Muscle of arm (tissue), 14 donors: ENCODE results near the gene TASOR. TPM values are rescaled to one million over a fixed set of nuclear protein-coding genes. Genes with fewer than 3 reads are reported as not detected.
"Not testable (repeated sequence)": the region's sequence is repeated elsewhere in the genome, so short reads cannot be mapped to it uniquely, and the experiment has no call there.

ENCODE experiments used
- DNase-seq: peaks from one replicate; pipeline ENCODE4 v3.0.0-alpha.2; 2013
- long read RNA-seq, 11 donors: transcript quantifications; one replicate each; lab custom pipeline, GENCODE V29; 2026
- polyA plus RNA-seq, 12 donors: library from polyadenylated mRNA; unstranded; fragments of 120-200 nt; gene quantifications; one replicate each; pipeline ENCODE4 v1.2.1, GENCODE V29; 2013; ENCODE audit not compliant: insufficient read length in 12 of 12

TASOR gene, protein sequence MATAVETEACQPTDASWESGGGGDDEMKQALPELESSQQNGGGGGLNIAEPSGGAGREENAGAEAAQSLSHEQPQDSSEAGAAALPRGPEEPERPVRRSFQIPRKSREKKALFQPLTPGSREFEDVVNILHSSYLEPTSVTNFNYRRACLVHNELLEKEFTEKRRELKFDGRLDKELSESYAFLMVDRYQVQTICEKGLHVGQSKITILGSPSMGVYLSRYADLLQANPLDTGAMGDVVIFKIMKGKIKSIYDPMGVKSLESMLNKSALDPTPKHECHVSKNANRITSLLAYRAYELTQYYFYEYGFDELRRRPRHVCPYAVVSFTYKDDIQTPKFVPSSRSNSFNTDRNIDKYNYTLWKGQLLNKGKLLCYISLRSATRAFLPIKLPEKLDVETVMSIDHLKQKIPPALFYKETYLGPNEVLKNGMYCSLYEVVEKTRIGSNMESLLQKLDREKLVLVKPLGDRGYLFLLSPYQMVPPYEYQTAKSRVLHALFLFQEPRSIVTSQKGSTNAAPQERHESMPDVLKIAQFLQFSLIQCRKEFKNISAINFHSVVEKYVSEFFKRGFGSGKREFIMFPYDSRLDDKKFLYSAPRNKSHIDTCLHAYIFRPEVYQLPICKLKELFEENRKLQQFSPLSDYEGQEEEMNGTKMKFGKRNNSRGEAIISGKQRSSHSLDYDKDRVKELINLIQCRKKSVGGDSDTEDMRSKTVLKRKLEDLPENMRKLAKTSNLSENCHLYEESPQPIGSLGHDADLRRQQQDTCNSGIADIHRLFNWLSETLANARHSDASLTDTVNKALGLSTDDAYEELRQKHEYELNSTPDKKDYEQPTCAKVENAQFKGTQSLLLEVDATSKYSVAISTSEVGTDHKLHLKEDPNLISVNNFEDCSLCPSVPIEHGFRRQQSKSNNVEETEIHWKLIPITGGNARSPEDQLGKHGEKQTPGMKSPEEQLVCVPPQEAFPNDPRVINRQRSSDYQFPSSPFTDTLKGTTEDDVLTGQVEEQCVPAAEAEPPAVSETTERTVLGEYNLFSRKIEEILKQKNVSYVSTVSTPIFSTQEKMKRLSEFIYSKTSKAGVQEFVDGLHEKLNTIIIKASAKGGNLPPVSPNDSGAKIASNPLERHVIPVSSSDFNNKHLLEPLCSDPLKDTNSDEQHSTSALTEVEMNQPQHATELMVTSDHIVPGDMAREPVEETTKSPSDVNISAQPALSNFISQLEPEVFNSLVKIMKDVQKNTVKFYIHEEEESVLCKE (N-terminal part only)
- polyA plus RNA-seq = 10 to 100 TPM in 11 of 12 donors, not detected in 1; 36.4 to 56.8 (median 42.8) TPM
- long read RNA-seq, donor 1 = 0 reads
- long read RNA-seq, donor 2, full-length matches to known transcripts = 1 of 1 reads
- long read RNA-seq, donor 2, partial matches to known transcripts = 0 of 1 reads
- long read RNA-seq, donor 2, other reads (novel, unspliced or antisense) = 0 of 1 reads
- long read RNA-seq, donor 3 = 0 reads
- long read RNA-seq, donor 4 = 0 reads
- long read RNA-seq, donor 5, full-length matches to known transcripts = 1 of 1 reads
- long read RNA-seq, donor 5, partial matches to known transcripts = 0 of 1 reads
- long read RNA-seq, donor 5, other reads (novel, unspliced or antisense) = 0 of 1 reads
- long read RNA-seq, donor 6 = 0 reads
- long read RNA-seq, donor 7 = 0 reads
- long read RNA-seq, donor 8, partial matches to known transcripts = 6 of 6 reads
- long read RNA-seq, donor 8, other reads (novel, unspliced or antisense) = 0 of 6 reads
- long read RNA-seq, donor 9 = 0 reads
- long read RNA-seq, donor 10, full-length matches to known transcripts = 1 of 1 reads
- long read RNA-seq, donor 10, partial matches to known transcripts = 0 of 1 reads
- long read RNA-seq, donor 10, other reads (novel, unspliced or antisense) = 0 of 1 reads
- long read RNA-seq, donor 11 = 0 reads

DNA sequence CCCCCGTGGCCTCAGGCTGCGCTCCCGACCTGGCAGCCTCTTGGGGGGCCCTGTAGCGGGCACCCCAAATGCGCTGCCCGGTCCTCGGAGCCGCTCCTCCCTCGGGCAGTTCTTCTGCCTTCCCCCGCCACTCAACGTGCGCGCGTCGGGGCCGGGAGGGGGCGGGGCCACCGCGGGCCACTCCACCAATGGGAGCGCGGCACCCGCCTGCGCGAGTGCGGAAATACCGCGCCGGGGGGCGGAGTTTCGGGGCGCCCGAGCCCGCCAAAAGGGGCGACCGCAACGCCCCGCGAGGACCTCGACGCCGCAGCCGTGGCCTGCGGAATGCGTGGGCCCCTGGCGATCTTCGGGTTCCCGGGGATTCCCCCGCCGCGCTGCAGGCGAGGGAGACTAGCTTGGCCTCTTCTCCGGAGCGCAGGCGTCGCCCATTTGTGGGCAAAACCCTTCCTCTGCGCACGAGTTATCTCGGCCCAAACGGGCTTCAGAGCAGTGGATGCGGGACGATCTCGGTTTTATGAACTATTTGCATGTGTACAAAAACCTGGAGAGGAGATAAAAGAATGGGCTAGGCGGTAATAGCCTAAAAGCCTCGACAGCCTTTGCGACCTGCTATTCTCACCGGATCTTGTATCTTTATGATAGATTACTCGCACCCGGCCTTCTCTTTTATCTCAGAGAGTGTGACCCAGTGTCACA, at the start of gene TASOR:
Gene TASOR, minus strand, starts transcription at position 144 of the 696 bp plus-strand sequence. CDS start 259 bp downstream, outside the sequence.
- peak; percentile 78 for DNase-seq

DNA sequence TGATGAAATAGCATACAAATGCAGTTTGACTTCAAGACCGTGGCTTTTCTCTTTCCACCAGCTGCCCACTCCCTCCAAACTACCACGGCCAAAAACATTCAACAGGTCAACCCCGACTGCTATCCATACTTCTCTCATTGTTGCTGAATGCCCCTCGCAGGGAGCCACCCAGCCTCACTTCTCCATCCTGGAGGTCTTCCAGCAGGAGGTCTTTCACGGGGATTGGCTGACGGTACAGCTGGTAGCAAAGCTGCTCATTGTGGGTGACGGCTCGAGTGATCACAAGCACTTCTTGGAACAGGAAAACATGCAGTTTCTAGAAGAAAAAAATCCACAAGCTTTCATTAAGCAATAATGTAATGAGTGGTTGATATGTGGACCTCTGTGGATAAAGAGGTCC, 49.0 kb upstream of the TASOR start:
- no peak for DNase-seq

DNA sequence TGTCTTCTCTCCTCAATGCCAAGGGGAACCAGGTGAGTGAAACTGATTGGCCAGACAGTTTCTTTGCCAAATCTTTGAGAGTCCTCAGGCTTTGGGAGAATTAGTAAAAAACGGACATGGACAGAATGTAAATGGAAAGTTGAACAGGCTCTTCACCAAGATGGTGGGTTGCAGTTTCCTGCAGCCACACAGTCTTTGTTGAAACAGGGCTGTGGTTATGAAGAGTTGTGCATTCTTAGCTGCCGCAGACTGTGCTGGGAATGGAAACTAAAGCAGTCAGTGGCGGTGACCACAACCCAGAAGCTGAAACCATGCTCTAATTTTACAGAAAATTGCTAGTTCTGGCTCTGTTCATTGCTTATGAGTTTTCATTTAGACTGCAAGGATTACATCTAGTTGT, 42.1 kb upstream of the TASOR start:
- no peak for DNase-seq

DNA sequence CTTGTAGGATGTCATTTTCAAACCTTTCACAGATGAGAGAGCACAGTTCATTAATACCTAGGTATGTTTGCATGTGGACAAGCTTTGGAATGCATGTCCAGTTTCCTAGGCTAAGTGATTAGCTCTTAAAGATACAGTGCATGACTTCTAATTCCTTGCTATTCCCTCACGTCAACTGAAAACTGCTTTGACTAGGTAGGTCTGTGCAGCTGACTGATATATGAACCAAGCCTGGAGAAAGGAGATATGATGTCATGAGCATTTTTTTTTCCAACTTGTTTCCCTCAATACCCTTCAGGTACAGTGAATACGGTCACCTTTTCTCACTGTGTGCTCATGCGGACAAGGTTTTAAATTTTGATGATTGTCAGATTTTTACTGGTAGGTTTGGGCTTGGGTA, 41.6 kb upstream of the TASOR start:
- DNase-seq = no peak

DNA sequence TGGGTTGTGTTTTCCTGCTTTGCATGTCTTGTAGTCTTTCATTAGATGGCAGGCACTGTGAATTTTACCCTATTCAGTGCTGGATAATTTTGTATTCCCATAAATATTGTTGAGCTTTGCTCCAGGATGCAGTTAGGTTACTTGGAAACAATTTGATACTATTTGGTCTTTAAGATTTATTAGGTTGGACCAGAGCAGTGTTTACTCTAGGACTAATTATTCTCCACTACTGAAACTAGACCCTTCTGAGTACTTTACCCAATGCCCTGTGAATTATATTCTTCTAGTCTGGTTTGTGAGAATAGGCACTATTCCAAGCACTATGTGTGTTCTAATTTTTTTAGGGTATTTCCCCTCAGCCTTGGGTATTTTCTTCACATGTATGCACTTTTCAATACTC, 37.8 kb upstream of the TASOR start:
- DNase-seq = no peak

DNA sequence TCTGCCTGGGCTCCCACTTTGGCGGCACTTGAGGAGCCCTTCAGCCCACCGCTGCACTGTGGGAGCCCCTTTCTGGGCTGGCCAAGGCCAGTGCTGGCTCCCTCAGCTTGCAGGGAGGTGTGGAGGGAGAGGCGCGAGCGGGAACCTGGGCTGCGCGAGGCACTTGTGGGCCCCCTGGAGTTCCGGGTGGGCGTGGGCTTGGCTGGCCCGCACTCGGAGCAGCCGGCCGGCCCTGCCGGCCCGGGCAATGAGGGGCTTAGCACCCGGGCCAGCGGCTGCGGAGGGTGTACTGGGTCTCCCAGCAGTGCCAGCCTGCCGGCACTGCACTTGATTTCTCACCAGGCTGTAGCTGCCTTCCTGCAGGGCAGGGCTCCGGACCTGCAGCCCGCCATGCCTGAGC, 35.7 kb upstream of the TASOR start:
- not testable (repeated sequence) for DNase-seq

DNA sequence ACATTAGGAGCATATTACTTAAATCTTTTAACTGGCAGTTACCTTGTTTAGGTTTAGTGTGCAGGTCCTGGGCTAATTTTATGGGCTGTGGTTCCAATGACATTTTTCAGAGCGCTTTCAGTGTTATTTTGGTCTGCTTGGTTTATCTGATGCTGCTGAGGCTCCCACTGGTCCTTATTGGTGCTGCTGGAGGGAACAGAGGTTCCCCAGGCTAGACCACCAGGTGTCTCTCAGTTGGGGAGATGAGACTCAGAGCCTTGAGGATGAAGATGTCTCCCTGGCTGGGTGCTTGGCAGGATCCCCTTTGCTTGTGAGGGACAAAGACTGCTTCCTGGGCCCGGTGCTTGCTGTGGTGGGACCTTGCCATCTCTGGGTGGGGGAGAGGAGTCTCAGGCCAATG, 28.3 kb upstream of the TASOR start:
- no peak for DNase-seq

DNA sequence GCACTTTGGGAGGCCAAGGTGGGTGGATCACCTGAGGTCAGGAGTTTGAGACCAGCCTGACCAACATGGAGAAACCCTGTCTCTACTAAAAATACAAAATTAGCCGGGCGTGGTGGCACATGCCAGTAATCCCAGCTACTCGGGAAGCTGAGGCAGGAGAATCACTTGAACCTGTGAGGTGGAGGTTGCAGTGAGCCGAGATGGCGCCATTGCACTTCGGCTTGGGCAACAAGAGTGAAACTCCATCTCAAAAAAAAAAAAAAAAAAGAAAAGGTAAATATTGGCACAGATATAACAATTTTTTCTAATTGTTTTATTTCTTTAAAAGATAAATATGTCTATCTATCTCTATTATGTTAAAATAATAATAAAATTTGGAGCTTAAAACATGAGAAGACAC, 24.3 kb upstream of the TASOR start:
- not testable (repeated sequence) for DNase-seq

DNA sequence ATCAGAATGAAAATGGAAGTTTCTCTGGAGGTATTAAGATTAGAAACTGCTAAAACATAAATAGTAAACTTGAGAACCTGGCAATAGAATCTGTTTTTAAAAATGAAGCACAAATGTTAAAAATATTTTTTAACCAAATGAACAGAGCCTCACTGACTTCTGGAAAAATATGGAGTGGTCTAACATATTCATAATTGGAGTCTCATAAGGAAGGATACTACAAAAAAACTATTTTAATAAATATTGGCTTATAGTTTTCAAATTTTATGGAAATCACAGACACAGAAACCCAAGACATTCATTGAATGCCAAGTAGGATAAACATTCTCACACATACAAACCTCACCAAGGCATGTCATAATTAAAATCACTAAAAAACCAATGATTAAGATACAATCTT, 23.6 kb upstream of the TASOR start:
- DNase-seq = no peak

DNA sequence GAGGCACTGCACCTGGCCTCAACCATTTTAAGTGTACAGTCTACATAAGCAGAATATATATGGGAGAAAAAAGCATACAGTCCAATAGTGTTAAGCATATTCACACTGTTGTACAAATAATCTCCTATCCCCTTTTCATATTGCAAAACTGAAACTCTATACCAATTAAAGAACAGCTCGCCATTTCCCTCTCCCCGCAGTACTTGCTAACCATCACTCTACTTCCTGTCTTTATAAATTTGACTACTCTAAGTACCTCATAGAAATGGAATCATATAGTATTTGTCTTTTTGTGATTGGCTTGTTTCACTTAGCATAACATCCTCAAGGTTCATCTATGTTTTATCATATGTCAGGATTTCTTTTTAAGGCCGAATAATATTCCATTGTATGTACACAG, 21.6 kb upstream of the TASOR start:
- DNase-seq = no peak

DNA sequence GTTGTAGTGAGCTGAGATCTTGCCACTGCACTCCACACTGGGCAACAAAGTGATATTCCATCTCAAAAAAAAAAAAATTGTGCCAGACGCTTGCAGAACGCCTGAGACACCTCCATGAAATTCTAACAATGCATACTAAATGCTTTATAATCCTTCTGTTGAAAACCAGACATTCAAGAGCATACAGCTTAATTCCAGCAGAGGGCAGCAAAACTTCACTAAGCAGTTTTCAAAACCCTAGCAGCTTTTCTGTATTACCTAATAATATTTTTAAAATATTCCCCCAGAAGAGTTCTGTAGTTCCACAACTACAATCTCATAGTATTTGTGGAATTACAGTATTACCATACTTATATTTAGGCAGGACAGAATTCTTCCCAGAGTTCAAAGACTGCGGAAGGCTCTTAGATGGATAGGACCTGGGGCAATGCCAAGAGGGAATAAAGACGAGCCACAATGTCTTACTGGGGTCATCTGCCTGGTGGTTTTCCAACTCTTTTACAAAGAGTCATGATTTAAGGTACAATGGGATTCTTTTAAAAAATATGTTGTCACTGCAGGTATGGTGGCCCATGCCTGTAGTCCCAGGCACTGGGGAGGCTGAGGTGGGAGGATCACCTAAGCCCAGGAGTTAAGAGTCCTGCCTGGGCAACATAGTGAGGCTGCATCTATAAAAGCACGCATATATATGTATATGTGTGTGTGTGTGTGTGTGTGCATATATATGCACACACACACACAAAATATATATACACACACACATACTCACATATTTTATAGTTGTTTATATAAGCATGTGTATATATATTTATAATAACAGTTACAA, 19.6 kb upstream of the TASOR start:
- peak; percentile 82 for DNase-seq

DNA sequence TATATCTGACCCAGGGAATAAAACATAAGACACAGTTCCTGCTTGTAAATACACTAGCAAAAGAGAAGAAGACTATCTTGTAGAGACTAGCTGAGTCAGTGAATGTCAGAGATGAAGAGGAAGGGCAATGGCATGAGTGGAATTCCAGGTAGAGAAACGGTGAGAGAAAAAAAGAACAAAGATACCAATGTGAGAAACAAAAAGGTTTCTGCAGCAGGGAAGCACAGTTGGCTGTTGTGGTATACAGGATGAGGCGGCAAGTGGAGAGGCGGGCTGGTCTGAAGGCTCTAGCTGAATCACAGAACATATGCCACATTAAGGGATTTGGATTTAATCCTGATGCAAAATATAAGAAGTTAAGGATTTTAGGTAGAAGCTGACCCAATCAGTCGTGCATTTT, 17.1 kb upstream of the TASOR start:
- DNase-seq = no peak

DNA sequence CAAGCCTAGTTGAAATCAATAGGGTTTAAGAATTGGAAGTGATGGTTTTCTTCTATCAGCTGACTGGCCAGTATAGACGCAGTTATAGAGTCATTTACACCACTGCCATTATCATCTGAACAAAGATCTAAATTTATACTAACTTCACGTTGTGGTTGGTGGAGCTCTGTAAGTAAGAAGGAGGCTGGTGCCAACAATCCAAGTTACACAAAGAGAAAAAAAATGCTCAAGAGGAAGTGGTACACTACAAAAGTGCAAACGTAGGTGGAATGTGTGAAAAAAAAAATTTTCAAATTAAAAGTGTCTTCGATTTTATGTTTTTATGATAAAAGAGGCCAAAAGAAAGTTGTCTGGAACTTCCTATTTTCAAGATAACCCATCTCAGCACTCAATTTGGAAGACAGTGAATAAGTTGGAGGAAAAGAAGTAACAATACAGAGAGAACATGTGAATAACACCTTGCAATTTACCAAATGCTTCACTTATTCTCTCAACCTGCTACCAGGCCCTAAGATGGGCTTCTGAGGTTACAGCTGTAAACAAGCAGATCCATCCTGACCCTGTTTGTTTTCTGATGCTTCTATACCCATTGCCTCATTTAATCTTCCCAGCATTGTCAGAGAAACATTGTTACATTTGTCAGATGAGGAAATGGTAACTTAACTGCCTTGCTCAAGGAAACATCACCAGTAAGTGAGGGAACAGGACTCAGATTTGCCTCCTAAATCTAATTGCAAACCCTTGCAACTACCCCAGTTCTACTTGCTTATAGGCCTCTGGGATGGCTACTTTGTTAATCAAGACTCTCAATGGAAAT, 12.0 kb upstream of the TASOR start:
- no peak for DNase-seq

DNA sequence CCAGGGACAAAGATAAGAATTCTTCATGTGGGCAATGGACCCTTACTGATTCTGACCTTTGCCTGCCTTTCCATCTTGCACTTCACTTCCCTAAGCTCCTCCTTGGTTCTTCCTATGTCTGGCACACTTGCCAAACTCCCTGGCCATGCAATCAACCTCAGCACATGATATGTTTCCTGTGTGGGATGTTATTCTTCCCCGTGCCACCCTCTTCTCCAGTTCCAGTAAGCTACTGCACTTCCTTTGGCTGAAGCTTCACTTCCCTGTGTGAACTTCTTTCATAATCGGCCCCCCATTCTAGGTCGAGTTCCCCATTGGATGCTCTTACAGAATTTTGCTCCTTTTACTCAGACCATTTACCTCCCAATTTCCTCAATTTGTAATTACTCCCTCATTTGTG, 10.7 kb upstream of the TASOR start:
- no peak for DNase-seq

DNA sequence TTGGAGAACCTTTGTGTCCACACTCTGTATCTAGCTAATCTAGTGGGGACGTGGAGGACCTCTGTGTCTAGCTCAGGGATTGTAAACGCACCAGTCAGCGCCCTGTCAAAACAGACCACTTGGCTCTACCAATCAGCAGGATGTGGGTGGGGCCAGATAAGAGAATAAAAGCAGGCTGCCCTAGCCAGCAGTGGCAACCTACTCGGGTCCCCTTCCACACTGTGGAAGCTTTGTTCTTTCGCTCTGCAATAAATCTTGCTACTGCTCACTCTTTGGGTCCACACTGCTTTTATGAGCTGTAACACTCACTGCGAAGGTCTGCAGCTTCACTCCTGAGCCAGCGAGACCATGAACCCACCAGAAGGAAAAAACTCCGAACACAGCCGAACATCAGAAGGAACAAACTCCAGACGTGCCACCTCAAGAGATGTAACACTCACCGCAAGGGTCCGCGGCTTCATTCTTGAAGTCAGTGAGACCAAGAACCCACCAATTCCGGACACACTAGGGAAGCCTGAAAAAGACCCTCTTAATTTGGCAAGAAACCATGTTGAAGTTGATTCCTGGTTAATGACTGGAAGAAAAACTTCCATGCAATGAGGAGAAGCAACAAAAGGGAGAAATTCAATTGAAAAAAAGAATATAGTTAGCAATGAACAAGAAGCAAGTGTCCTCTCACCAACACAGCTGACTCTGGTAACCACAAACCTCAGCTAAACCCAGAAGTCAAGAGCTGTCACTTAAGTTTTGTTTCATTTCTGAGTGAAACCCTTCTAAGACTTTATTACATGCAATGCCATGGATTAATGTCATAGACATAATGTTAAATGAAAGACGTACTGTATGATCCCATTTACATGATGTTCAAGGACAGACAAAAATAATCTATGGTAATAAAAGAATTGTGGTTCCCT, 9.7 kb upstream of the TASOR start:
- not testable (repeated sequence) for DNase-seq

DNA sequence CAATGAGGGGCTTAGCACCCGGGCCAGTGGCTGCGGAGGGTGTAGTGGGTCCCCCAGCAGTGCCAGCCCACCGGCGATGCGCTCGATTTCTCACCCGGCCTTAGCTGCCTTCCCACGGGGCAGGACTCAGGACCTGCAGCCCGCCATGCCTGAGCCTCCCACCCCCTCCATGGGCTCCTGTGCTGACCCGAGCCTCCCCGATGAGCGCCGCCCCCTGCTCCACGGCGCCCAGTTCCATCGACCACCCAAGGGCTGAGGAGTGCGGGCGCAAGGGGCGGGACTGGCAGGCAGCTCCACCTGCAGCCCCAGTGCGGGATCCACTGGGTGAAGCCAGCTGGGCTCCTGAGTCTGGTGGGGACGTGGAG, 8.9 kb upstream of the TASOR start:
- not testable (repeated sequence) for DNase-seq
